HEK293T (cell line): ENCODE results near the gene MTO1.

Source experiments
- ELF4 ChIP-seq: fragments of 450-650 bp; IDR thresholded peaks from 2 replicates; pipeline ENCODE4 v1.6.1; 2017; ENCODE audit warnings: antibody characterized with exemption
- HDGF ChIP-seq: fragments of 450-650 bp; IDR thresholded peaks from 2 replicates; pipeline ENCODE4 v1.6.1; 2017; ENCODE audit warnings: antibody characterized with exemption, borderline replicate concordance
- PKNOX1 ChIP-seq: fragments of 450-650 bp; IDR thresholded peaks from 2 replicates; pipeline ENCODE4 v1.6.1; 2016

- TF ChIP-seq HDGF, result no peak
- no peak for TF ChIP-seq ELF4
- TF ChIP-seq PKNOX1, result no peak
Measured at GRCh38 chr6:73515204-73515655, 53.7 kb downstream of the MTO1 start.
